Activated CD4-positive, alpha-beta T cell treated with anti-CD3 and anti-CD28 coated beads, Interleukin-2, amount 50 U/mL, for 16 hours (primary cell): ENCODE measurements around the gene LIF.

Experiments
- DNase-seq: peaks from one replicate; pipeline ENCODE4 v3.0.0-alpha.2; 2020

Gene LIF

DNA sequence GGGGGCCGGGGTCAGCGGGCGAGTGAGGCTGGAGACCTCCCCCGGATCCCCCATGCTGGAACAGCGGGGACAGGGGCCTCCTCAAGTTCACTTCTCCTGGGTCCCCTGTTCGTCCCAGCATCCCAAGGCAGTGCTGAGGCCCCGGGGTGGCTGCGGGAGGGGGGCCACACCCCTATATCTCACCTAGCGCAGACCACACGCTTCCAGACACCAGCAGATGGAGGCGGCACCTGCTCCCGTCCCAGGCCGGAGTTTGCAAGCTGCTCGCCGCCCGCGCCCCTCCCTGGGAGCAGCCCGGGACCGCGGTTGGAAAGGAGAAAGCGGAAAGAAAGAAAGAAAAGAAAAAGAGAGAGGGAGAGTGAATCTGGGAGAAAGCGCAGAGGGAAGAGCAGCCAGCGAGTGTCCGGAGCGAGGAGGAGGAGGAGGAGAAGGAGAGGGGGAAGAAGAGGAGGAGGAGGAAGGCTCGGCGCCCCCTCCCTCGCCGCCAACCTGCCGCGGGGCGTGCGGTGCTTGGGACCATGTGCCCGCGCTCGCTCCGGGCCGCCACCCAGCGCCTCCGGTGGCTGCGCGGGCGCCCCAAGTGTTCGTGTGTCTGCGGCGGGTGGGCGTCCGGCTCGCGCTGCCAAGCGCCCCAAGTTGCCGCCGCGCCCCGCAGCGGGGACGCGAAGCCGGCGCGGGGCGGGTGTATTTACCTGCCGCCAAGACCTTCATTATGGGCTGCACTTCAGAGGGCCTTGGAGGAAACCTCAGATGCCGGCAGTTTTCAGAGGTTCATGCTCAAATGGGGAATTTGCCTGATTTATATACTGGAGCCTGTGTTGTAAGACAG is at the start of gene LIF:
Gene LIF, minus strand, starts transcription at position 775 of the 829 bp plus-strand sequence. Its CDS starts 64 bp downstream, at position 711.
- peak; percentile 83 for DNase-seq

DNA sequence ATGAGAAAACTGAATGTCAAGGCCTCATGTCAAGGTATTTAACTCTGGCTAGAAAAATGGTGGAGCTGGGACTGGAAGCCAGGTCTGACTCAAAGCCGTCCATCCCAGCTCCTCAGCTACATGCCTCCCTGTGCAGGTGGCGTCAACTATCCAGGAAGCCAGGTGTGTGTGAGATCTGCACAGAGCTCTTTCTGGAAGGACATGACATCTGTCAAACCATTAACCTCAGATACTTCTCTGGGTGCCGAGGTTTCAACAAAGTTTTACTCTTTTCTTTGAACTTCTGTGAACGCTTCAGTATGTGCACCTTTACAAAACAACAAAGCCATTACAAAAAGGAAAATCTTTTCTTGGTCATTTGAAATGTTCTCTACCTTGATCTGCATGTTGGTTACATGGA is 49.8 kb upstream of the LIF start:
- no peak for DNase-seq

DNA sequence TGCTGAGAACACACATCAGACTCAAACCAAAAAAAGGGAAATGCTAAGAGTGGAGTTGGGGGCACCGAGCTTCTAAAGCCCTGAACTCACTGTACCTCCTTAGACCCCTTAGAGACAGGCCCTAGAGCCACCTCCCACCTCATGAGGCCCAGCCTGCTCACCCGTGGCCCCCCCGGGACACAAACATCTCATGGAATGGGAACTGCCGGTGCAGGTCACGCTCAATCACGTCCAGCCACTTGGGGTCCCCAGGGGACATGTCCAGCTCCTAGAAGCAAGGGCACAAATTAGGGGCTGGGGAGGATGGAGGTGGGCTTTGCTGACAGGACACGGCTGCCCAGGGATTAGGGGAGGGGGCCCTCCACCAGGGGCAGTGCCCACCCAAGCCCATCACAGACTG is 49.0 kb upstream of the LIF start:
- DNase-seq = no peak

DNA sequence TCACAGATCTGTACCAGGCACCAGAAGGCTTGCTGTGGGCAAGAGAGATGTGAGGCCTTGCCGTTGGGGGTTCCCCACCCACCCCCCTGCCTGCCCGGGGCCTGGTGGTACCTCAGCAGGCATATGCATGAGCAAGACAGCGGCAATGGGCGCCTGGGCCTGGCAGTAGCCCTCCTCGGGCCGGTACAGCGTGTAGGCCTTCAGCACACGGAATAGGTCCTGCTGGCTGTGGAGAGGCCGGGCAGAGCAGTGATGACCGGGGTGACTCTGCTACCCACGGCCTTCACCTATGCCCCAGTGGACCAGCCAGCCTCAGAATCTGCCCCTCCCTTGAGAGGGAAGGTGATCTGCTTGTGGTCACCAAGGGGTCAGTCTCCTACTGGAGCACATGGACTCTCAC is 48.3 kb upstream of the LIF start:
- no peak for DNase-seq

DNA sequence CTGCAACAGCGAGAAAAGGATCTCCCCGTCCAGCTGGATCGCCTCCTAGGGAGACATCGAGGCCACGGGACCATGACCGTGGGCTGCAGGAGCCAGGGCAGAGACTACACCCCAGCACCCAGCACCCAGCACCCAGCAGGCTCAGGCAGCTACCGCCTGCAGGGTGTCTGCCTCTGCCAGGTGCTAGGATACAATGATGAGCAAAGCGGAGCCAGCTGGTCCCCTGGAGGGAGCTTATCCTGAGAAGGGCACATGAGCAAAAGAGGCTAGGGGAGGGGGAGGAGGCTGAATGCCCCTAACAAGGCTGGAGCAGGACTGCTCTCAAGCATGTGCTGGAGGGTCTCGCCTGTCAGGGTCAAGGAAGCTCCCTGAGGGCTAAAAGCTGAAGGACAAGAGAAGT is 47.5 kb upstream of the LIF start:
- no peak for DNase-seq

DNA sequence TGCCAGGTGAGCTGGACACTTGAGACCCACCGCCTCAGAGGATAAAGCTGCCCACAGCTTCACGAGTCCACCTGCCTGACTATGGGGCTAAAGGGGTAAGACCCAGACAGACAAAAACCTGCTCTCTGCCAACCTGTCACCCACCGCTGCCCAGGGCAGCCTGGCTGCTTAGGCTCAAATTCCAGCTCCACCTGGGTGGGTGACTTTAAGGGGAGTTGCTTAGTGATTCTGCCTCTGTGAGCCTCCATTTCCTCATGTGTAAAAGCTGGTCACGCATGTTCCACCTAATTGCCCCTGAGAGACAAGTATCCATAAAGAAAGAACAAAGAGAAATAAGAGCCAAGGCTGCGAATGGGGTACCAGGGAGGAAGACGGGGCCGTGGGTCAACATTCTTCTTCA is 46.5 kb upstream of the LIF start:
- no peak for DNase-seq

DNA sequence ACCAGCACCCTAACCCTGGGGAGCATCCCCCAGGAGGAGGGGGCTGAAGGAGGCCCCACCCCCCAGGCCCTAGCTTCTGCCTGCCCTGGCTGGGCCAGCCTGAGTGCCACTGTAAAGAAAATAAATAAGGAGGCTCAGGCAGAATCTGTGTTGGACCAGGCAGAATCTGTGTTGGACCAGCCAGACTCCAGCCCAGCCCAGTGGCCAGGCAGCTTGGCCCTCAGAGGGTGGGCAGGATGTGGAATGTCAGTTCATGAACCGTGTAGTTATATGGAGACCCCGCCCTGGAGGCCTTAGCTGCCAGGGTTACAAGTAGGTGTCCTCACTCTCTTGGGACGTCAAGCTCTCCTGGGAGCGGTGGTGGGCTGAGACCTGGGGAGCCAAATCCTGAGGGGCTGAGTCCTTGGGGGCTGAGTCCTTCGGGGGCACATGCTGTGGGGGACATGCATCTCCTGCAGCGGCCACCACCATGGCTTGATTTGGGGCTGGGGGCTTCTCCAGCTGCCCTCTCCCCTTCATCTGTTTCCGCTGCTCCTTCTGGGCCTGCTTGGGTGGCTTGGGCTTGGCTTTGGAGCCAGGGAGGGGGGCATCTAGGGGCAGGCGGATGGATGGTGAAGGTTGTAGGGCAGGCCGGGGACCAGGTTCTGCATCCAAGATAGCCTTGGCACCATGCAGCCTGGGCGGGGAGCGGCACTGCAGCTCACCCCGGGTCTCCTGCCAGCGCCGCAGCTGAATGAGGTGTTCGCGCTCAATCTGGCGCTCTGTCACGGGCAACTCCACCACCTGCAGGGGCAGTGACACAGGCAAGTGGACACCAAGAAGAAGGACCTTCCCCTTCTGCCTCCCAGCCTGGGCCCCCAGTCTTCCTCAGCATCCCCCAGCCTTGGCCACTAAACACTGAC is 45.8 kb upstream of the LIF start:
- no peak for DNase-seq

DNA sequence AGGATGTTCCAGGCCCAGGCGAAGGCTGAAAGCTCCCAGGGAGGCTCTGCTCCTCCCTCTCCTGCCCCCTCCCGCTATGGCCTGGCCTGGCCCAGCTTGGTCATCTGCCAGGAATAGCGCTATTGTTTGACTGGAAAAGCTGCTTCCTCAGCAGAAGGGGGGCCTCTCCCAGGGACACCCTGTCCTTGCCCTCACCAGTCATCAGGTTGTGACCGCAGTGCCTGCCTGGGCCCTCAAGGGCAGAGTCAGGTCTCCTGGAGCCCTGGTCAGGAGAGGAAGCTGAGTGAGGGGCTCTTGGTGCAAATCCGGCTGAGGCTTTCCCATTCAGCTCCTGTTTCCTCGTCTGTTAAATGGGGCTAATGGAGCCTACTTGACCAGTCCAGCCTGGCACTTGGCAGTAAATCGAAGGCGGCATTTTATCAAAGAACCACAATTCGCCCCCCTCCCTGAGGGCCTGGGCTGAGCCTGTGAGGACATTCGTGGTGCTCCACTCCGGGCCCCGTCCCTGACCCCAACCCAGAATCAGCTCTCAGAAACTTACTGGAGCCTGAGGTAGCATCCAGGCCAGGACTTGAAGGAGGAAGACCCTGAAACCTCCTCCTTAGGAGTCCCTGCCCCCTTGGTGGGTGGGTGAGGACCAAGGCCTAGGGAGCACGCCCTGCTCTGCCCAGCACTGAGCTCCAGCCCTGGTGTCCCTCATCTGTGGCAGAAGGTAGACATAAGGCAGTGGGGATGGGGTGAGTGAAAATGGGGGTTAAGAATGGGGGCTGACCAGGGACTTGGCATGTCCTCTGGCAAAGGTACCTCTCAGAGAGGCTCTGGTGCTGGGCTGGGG is 44.7 kb upstream of the LIF start:
- DNase-seq = no peak

DNA sequence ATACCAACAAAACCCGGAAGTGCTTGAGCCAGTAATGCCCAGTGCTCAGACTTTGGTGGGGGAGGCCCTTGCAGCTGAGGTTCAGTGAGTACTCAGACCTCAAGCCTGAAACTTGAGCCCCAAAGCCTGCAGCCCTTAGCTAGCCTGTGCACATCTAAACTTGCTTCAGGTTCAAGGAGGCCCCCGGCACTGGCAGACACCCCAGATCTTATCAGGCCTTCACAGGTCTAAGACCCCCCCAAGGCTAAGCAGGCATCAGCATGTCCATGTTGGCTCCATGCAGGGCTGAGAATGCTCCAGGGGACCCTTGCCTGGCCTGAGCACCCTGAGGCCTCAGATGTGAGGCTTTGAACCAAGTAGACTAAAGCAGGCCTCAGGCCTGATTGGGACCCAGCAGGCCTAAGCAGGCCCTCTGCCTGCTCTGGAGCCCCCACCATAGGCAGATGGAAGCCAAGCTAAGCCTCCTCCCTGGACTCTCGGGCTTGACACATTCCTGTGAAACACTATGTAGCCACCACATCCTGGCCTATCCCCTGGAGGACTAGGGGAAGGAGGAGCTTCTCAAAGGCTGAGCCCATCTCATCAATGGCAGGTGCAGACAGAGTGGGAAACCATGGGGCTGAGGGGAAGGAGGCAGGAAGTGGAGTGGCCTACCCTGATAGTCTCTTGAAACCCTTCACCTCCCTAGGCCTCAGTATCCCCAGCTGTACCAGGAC is 43.9 kb upstream of the LIF start:
- no peak for DNase-seq

DNA sequence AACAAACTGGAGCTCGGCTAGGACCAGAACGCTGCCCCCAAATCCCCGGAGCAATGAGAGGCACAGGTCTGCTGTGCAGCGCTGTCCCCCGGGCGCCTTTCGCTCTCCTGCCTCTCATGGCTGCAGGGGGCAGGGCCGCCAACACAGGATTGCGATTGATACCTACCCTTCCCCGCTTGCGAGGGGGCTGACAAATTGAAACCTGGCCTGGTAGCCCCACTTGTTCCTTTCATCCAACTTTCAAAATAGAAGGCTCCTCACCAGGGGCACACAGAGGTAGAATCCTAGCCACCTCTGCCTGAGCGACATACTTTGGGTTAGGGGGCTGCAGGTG is 43.4 kb upstream of the LIF start:
- DNase-seq = no peak

DNA sequence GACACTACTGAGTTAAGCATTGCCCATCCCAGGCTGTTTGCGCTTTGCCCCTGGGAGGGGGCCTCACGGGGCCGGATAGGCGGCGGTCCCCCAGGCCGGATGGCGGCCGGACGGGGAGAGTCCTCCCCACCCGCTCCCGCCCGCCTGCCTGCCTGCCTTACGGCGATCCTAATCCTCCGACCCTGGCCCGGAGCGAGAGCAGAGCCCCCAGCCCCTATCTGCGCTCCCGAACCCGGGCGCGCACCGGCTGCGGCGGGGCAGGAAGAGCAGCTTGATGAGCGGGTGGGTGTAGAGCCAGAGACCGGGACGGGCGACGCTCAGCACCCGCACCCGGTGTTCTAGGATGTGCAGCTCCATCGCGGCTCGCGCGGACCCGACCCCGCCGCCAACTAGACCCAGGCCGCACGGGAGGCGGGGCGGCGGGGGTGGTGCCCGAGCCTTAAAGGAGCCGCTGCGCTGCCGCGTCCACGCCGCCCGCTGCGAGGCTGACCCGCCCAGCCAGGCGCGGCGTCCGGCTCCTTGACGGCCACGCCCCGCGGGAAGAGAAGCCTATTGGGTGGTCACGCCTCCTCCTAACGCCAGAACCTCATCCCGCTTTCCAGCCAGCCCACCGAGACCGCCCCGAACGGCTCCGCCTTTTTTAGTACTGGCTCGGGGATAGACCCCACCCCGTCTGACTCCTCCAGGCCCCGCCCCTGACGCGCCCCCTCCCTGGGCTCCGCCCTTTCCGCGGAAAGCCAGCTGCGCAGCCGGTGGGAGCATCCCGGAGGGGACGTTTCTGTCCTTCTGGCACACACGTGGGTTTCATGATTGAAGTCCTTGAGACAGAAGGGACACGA is 42.8 kb upstream of the LIF start, which contains the start of gene CASTOR1:
Gene CASTOR1, minus strand, starts transcription at position 365 of the 839 bp plus-strand sequence. Its CDS starts 8 bp downstream, at position 357.
- DNase-seq = peak; percentile 95

DNA sequence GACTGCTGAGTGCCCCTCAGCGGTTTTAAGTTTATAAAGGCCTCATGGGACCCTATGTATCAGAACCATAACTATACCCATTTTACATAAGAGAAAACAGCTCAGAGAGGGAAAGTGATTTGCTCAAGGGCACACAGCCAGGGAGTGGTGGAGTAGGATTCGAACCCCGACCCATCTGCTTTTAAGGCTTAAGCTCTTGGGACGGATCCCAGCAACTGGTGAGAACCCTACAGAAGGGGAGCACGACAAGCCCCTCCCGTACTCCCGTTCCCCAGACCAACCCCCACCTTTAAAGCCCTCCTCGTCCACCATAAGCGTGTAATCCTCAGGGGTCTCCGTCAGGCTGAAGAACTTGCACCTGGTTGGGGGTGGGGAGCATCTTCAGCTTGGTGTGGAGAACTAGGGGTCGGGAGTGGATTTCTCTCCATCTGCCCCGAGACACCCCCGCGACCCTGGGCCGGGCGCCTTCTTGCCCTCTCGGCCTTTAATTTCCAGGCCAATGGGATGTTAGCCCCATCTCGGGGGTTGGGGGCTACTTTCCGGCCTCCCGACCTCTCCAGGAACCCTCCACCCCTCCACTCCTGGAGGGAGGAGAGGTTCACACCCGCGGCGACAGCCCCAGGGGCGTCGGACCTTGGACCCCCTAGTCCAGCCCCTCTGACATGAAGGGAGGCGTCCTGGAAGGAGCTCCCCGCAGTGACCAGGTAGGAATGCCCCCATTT is 42.0 kb upstream of the LIF start:
- DNase-seq = no peak

DNA sequence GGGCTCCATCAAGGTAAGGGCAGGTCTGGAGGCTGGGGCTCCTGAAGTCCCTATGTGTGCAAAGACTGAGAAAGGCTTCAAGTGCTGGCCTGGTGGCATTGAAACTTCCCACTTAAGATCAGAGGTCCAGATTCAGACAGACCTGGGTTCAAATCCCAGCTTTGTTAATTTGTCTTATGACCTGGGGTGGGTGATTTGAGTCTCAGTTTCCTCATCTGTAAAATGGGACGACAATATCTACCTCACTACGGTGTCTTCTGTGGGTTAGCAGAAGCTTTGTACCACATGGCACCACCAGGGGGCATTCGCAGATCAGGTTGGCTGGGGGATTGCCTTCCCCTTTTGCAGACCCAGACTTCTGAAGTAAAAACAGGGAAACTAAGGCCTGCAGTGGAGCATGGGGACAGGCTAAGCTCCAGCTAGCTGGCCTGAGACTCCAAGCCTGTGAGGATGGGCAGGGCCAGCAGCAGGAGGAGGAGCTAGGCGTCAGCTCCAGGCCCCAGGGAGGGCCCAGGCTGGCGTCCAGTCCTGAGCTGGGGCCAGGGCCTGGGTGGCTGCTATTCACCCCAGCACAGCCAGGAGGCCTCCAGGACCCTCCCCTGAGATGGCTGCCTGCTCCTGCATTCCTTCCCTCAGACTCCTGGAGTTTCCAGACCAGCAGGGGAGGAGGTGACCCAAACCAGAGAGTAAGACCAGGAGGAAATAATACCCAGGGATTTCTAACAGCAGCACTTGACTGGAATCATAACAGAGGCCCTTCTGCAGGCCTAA is 41.3 kb upstream of the LIF start:
- DNase-seq = peak; percentile 91

DNA sequence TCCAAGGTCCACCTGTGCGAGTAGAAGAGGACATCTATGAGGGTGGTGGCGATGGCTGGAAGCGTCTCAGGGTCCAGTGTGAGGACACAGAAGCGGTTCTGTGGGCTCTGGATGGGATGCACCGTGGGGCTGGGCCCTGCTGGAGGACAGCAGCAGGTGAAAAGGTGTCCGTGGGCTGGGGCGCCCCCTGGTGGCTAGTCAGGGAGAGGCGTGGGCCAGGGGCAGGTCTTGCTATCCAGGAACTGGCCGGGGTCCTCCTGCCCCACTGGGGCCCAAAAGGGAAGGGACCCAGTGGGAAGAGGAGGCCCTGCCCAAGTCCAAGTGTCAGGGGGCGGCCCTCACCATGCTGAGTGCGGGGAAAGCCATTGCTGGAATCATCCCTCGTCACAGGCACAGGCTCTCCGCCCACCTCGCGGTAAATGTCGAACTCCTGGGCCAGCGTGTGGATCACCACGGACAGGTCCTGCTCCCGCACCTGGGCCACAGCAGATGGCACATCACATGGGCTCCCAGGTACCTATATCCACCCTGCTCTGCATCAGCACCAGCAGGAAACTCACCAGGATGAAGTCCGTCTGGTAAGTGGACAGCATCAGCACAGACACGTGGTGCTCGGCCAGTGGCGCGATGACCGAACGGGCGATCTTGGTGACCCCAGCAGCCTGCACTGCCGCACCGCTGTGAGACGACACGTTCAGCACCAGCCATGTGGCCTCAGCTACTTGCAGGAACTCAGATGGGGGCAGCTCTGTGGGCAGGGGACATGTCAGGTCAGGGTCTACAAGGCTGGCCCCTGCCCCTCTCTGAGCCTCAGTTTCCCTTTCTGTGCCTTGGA is 40.5 kb upstream of the LIF start:
- peak; percentile 88 for DNase-seq

DNA sequence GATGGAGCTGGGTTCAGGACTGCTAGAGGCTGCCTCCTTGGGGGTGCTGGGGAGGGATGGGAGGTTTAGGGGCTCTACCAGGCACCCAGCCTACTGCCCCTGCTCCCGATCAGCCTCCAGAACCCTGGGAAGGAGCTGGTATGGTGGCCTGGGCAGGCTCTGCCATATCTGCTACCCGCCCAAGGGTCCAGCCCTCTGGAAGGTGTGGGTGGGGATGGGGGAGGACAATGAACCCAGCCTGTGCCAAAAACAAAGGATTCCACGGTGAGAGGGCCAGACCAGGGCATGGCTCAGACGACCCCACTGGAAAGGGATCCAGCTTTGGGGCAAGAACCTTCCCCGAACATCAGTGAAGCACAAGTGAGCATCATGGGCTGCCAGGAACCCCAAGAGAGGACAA is 39.8 kb upstream of the LIF start:
- no peak for DNase-seq

DNA sequence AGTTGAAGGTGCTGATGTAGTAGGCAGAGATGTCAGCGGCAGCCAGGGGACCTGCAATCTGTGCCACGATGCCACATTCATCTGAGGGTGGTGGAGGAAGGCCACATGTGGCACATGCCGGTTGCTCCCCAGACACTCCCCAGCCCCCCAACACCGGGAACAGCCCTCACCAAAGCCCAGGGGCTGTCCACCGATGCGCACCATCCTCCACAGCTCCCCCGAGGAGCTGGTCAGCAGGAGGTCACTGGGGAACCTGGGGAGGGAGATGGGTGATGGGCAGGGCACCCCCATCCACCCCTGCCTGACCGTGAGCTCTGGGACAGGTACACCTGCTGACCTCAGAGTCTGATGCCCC is 39.3 kb upstream of the LIF start:
- DNase-seq = no peak

DNA sequence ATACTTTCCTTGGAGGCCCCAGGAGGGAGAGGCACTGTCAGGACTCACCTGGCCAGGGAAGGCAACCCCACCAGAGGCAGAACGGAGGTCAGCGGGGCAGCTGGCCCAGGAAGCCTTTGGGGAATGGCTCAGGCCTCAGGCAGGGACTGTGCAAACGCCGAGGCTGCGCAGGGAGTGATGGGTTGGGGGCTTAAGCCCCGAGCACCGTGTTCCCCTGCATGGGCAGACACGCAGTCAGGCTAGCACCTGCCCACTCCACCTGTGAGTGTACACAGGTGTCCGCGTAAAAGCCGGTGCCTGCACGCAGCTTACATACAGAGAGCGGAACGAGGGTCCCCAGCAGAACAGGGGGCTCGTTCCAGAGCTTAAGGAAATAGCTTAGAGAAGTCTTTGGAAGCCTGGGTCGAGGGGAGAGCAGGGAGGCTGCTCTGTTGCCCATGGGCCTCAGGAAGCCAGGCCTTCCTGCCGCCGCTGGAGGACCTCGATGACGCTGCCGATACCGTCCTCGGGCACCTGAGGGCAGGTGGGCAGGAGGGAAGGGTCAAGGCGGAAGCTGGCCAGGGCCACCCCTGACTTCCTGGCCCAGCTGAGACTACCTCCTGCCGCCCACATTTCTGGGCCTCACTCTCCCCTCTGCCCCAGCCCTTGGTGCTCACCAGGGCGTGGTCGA is 38.8 kb upstream of the LIF start:
- no peak for DNase-seq

DNA sequence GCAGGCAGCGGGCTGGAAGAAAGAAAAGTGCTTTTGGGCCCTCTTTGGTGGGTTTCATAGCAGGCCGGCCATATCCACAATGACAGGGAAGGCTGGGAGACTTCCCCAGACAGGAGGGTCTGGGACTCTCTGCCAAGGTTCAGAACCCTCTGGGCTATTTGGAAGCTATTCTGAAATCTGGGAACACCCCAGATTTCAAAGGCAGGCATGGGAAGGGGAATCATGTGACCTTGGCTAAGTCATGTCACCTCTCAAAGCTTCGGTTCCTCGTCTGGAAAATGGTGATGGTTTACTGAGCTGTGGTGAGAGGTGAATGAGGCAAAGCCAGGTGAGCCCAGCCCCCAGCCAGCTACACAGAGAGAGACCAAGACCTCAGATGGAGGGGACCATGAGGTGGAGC is 38.1 kb upstream of the LIF start:
- no peak for DNase-seq

DNA sequence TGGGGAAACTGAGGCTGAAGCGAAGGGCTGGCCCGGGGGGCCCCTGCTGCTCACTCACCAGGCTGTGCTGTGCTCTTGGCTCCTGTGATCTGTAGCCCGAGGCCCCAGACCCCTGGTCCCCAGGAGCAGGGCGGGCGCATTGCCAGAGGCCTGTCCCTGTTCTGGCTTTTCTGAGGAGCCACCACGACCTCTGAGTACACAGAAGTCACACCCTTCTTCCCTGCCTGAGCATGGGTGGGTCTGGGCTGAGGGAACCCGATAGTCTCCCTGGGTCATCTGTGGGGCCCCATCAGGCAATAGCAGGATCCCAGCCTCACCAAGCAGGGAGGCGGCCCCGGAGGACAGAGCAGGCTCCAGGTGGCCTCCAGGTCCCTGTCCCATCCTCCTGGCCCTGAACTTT is 37.6 kb upstream of the LIF start:
- DNase-seq = no peak
